SJCRH30 (cell line): ENCODE data around the gene COG1. TPM values are rescaled to one million over a fixed set of nuclear protein-coding genes. Genes with fewer than 3 reads are reported as not detected.

Source experiments
- DNase-seq, 2 experiments: peaks; one replicate each; pipeline ENCODE4 v3.0.0-alpha.2; 2015 to 2020
- H3K27ac ChIP-seq: fragments of 250-450 bp; sonication (Bioruptor Pico); 2 replicates; pipeline ENCODE4 v1.5.1; 2020; ENCODE audit warnings: mild to moderate bottlenecking, moderate library complexity
- H3K27me3 ChIP-seq: fragments of 250-450 bp; sonication (Bioruptor Pico); 2 replicates; pipeline ENCODE4 v1.5.1; 2020; ENCODE audit warnings: mild to moderate bottlenecking, moderate library complexity
- H3K36me3 ChIP-seq: fragments of 250-450 bp; sonication (Bioruptor Pico); 2 replicates; pipeline ENCODE4 v1.5.1; 2020; ENCODE audit warnings: mild to moderate bottlenecking, moderate library complexity
- H3K4me1 ChIP-seq: fragments of 250-450 bp; sonication (Bioruptor Pico); 2 replicates; pipeline ENCODE4 v1.5.1; 2020; ENCODE audit warnings: mild to moderate bottlenecking, moderate library complexity
- H3K4me3 ChIP-seq: fragments of 250-450 bp; sonication (Bioruptor Pico); 2 replicates; pipeline ENCODE4 v1.5.1; 2020; ENCODE audit warnings: mild to moderate bottlenecking, moderate library complexity
- H3K9me3 ChIP-seq: fragments of 250-450 bp; sonication (Bioruptor Pico); replicated peaks from 2 replicates; pipeline ENCODE4 v1.5.1; 2020; ENCODE audit warnings: mild to moderate bottlenecking, moderate library complexity
- total RNA-seq: library from RNA; depleted of rRNA; stranded (reverse); fragments of >200 nt; shearing (Covaris generic); gene quantifications from 2 replicates; pipeline ENCODE4 v1.2.3, GENCODE V29; 2014

Gene COG1
- total RNA-seq, 1 experiment from 2014 or later: 35.3 TPM

GRCh38 chr17:73160980-73161630, 31.8 kb upstream of the COG1 start:
- no peak overlapping the region for H3K4me3 ChIP-seq
- peaks cover 54% of the 10 kb centered on the region for H3K27me3 ChIP-seq
- H3K9me3 ChIP-seq: no peaks in the 10 kb centered on the region
- no peak for DNase-seq
- H3K4me1 ChIP-seq: no peaks in the 10 kb centered on the region; the same call in 1 of the 2 replicates
- H3K36me3 ChIP-seq: no peaks in the 10 kb centered on the region
- no peak overlapping the region for H3K27ac ChIP-seq

GRCh38 chr17:73163043-73163442, 29.8 kb upstream of the COG1 start:
- Histone ChIP-seq H3K9me3 (no peaks in the 10 kb centered on the region), H3K4me3 (no peak overlapping the region), H3K4me1 (no peaks in the 10 kb centered on the region; the same call in 1 of the 2 replicates), H3K27ac (no peak overlapping the region), H3K36me3 (no peaks in the 10 kb centered on the region), H3K27me3 (peaks cover 62% of the 10 kb centered on the region)
- DNase-seq: no peak

GRCh38 chr17:73165616-73166404, 27.0 kb upstream of the COG1 start:
- Histone ChIP-seq H3K27ac (no peak overlapping the region), H3K4me1 (no peaks in the 10 kb centered on the region; the same call in 1 of the 2 replicates), H3K36me3 (no peaks in the 10 kb centered on the region), H3K27me3 (peaks cover 69% of the 10 kb centered on the region), H3K9me3 (no peaks in the 10 kb centered on the region), H3K4me3 (no peak overlapping the region)
- no peak for DNase-seq

GRCh38 chr17:73166731-73167581, 25.9 kb upstream of the COG1 start:
- H3K4me3 ChIP-seq: no peak overlapping the region
- H3K36me3 ChIP-seq: no peaks in the 10 kb centered on the region
- no peak overlapping the region for H3K27ac ChIP-seq
- no peak for DNase-seq
- H3K27me3 ChIP-seq: peaks cover 63% of the 10 kb centered on the region
- H3K4me1 ChIP-seq: peaks cover under 1% of the 10 kb centered on the region
- H3K9me3 ChIP-seq: no peaks in the 10 kb centered on the region

- Histone ChIP-seq H3K4me1 (peaks cover 10% of the 10 kb centered on the region), H3K4me3 (no peak overlapping the region), H3K27ac (no peak overlapping the region), H3K9me3 (no peaks in the 10 kb centered on the region), H3K27me3 (peaks cover 49% of the 10 kb centered on the region), H3K36me3 (no peaks in the 10 kb centered on the region)
- no peak for DNase-seq
These were observed 24.2 kb upstream of the COG1 start for GRCh38 chr17:73168667-73169066.

- Histone ChIP-seq H3K4me3 (no peak overlapping the region), H3K36me3 (no peaks in the 10 kb centered on the region), H3K27ac (no peak overlapping the region), H3K4me1 (peaks cover 10% of the 10 kb centered on the region), H3K9me3 (no peaks in the 10 kb centered on the region), H3K27me3 (peaks cover 35% of the 10 kb centered on the region)
- DNase-seq: no peak
These were observed 22.5 kb upstream of the COG1 start for GRCh38 chr17:73170324-73170723.

- Histone ChIP-seq H3K4me1 (peaks cover 10% of the 10 kb centered on the region), H3K4me3 (no peak overlapping the region), H3K27ac (no peak overlapping the region), H3K9me3 (no peaks in the 10 kb centered on the region), H3K36me3 (no peaks in the 10 kb centered on the region), H3K27me3 (peaks cover 15% of the 10 kb centered on the region)
- DNase-seq: peak; percentile 50 to 75
These were observed 20.6 kb upstream of the COG1 start for GRCh38 chr17:73172252-73172651.

- no peaks in the 10 kb centered on the region; the same call in 1 of the 2 replicates for H3K27me3 ChIP-seq
- H3K36me3 ChIP-seq: no peaks in the 10 kb centered on the region
- no peak overlapping the region for H3K4me3 ChIP-seq
- no peak overlapping the region for H3K27ac ChIP-seq
- H3K4me1 ChIP-seq: peaks cover 10% of the 10 kb centered on the region
- no peaks in the 10 kb centered on the region for H3K9me3 ChIP-seq
- DNase-seq: no peak
These were observed 18.7 kb upstream of the COG1 start for GRCh38 chr17:73174126-73174525.

GRCh38 chr17:73175962-73176565, 16.8 kb upstream of the COG1 start:
- Histone ChIP-seq H3K27ac (no peak overlapping the region), H3K27me3 (no peaks in the 10 kb centered on the region), H3K9me3 (no peaks in the 10 kb centered on the region), H3K4me1 (peaks cover 10% of the 10 kb centered on the region), H3K4me3 (no peak overlapping the region), H3K36me3 (no peaks in the 10 kb centered on the region)
- no peak for DNase-seq

- Histone ChIP-seq H3K27me3 (no peaks in the 10 kb centered on the region), H3K27ac (no peak overlapping the region), H3K4me1 (no peaks in the 10 kb centered on the region), H3K36me3 (no peaks in the 10 kb centered on the region), H3K4me3 (no peak overlapping the region), H3K9me3 (no peaks in the 10 kb centered on the region)
- no peak for DNase-seq
These were observed 13.5 kb upstream of the COG1 start for GRCh38 chr17:73179387-73179786.

- Histone ChIP-seq H3K27ac (no peak overlapping the region), H3K36me3 (no peaks in the 10 kb centered on the region), H3K4me3 (no peak overlapping the region), H3K9me3 (no peaks in the 10 kb centered on the region), H3K4me1 (no peaks in the 10 kb centered on the region), H3K27me3 (no peaks in the 10 kb centered on the region)
- no peak for DNase-seq
These were observed 13.0 kb upstream of the COG1 start for GRCh38 chr17:73179878-73180277.

GRCh38 chr17:73182616-73183310, 10.1 kb upstream of the COG1 start:
- H3K27me3 ChIP-seq: no peaks in the 10 kb centered on the region
- no peak overlapping the region for H3K4me3 ChIP-seq
- DNase-seq: no peak
- no peaks in the 10 kb centered on the region for H3K9me3 ChIP-seq
- H3K4me1 ChIP-seq: no peaks in the 10 kb centered on the region
- H3K27ac ChIP-seq: no peak overlapping the region
- no peaks in the 10 kb centered on the region for H3K36me3 ChIP-seq

GRCh38 chr17:73184136-73184993, 8.5 kb upstream of the COG1 start:
- no peak for DNase-seq
- Histone ChIP-seq H3K4me1 (no peaks in the 10 kb centered on the region), H3K4me3 (no peak overlapping the region), H3K27ac (no peak overlapping the region), H3K27me3 (no peaks in the 10 kb centered on the region), H3K9me3 (no peaks in the 10 kb centered on the region), H3K36me3 (no peaks in the 10 kb centered on the region)
